Fibroblast of lung (primary cell): ENCODE measurements around the gene SLC11A2.

Experiments
- CTCF ChIP-seq, 2 donors: IDR thresholded peaks in 1 of 2; conservative IDR thresholded peaks in 1 of 2; 1 replicate in 1 of 2; 2 replicates in 1 of 2; pipeline ENCODE4 v1.5.1; 2011 to 2012; ENCODE audit warnings: low read length in 2 of 2, control low read depth in 1 of 2, inconsistent platforms in 1 of 2, low read depth in 1 of 2, mild to moderate bottlenecking in 1 of 2
- EZH2 ChIP-seq: IDR thresholded peaks from 2 replicates; pipeline ENCODE4 v1.5.1; 2012; ENCODE audit warnings: low read length, control low read depth, mild to moderate bottlenecking; ENCODE audit errors: missing control alignments

DNA sequence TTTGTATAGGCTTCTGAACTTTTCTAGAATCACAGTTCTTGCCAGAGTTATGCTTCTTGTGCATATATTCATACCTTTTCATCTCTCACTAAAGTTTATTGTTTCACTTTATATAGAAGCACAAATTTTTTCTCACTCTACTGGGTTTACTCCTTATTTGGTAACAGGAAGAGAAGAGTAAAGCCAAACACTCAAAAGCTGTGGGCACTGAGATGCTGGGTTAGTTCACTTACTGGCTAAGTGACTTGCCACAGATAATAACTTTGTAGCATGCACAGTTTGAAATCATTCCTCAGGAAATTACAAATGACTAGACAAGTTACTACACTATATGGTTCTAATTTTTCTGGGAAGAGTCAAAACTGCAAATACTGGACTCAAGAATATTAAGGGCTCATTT is 66.1 kb downstream of the SLC11A2 start:
- no peak for TF ChIP-seq CTCF (conservative IDR thresholded peaks at IDR 0.05 in 1 of 2, IDR thresholded peaks at IDR 0.05 in 1 of 2; ENCODE audit: low read depth in 1 of 2, low read length in 2 of 2)
- TF ChIP-seq EZH2, result no peak
